ENCODE measurements around the gene ATP10A.

DNA sequence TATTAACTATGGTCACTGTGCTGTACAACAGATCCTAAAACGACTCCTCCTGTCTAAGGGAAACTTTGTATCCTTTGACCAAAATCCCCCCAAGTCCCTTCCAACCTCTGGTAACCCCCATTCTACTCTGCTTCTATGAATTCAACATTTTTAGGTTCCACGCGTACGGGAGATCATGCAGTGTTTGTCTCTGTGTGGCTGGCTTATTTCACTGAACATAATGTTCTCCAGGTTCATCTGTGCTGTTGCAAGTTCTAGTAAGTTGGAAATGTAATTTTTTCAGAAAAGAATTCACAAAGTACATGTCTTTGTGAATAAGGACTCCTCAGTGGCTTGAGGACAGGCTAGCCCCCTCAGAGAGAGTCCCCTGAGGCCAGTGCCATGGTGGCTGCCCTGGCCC is 66.1 kb downstream of the ATP10A start:
- no peak for TF ChIP-seq POLR2A (IDR thresholded peaks at IDR 0.05)
- TF ChIP-seq, protein P1, sequence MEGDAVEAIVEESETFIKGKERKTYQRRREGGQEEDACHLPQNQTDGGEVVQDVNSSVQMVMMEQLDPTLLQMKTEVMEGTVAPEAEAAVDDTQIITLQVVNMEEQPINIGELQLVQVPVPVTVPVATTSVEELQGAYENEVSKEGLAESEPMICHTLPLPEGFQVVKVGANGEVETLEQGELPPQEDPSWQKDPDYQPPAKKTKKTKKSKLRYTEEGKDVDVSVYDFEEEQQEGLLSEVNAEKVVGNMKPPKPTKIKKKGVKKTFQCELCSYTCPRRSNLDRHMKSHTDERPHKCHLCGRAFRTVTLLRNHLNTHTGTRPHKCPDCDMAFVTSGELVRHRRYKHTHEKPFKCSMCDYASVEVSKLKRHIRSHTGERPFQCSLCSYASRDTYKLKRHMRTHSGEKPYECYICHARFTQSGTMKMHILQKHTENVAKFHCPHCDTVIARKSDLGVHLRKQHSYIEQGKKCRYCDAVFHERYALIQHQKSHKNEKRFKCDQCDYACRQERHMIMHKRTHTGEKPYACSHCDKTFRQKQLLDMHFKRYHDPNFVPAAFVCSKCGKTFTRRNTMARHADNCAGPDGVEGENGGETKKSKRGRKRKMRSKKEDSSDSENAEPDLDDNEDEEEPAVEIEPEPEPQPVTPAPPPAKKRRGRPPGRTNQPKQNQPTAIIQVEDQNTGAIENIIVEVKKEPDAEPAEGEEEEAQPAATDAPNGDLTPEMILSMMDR (IDR thresholded peaks at IDR 0.05) = no peak

Data from adrenal gland (tissue), 5 donors.